ENCODE data around the gene SAPCD1.

DNA sequence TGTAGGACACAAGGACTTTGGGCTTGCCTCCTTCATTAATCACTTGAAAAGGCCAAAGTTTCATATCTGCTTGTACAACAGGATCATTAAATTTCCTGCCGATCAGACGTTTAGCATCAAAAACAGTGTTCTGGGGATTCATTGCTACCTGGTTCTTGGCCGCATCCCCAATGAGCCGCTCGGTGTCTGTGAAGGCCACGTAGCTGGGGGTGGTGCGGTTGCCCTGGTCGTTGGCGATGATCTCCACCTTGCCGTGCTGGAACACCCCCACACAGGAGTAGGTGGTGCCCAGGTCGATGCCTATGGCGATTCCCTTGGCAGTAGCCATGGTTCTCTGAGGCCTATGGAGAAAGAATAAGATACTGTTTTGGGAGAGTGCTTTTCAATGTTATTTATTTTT is 49.2 kb downstream of the SAPCD1 start:
- TF ChIP-seq, protein P1, sequence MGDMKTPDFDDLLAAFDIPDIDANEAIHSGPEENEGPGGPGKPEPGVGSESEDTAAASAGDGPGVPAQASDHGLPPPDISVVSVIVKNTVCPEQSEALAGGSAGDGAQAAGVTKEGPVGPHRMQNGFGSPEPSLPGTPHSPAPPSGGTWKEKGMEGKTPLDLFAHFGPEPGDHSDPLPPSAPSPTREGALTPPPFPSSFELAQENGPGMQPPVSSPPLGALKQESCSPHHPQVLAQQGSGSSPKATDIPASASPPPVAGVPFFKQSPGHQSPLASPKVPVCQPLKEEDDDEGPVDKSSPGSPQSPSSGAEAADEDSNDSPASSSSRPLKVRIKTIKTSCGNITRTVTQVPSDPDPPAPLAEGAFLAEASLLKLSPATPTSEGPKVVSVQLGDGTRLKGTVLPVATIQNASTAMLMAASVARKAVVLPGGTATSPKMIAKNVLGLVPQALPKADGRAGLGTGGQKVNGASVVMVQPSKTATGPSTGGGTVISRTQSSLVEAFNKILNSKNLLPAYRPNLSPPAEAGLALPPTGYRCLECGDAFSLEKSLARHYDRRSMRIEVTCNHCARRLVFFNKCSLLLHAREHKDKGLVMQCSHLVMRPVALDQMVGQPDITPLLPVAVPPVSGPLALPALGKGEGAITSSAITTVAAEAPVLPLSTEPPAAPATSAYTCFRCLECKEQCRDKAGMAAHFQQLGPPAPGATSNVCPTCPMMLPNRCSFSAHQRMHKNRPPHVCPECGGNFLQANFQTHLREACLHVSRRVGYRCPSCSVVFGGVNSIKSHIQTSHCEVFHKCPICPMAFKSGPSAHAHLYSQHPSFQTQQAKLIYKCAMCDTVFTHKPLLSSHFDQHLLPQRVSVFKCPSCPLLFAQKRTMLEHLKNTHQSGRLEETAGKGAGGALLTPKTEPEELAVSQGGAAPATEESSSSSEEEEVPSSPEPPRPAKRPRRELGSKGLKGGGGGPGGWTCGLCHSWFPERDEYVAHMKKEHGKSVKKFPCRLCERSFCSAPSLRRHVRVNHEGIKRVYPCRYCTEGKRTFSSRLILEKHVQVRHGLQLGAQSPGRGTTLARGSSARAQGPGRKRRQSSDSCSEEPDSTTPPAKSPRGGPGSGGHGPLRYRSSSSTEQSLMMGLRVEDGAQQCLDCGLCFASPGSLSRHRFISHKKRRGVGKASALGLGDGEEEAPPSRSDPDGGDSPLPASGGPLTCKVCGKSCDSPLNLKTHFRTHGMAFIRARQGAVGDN (IDR thresholded peaks at IDR 0.05), result no peak
- TF ChIP-seq, protein P2, sequence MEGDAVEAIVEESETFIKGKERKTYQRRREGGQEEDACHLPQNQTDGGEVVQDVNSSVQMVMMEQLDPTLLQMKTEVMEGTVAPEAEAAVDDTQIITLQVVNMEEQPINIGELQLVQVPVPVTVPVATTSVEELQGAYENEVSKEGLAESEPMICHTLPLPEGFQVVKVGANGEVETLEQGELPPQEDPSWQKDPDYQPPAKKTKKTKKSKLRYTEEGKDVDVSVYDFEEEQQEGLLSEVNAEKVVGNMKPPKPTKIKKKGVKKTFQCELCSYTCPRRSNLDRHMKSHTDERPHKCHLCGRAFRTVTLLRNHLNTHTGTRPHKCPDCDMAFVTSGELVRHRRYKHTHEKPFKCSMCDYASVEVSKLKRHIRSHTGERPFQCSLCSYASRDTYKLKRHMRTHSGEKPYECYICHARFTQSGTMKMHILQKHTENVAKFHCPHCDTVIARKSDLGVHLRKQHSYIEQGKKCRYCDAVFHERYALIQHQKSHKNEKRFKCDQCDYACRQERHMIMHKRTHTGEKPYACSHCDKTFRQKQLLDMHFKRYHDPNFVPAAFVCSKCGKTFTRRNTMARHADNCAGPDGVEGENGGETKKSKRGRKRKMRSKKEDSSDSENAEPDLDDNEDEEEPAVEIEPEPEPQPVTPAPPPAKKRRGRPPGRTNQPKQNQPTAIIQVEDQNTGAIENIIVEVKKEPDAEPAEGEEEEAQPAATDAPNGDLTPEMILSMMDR (IDR thresholded peaks at IDR 0.05 in 2 of 3, conservative IDR thresholded peaks at IDR 0.05 in 1 of 3; ENCODE audit: control insufficient read depth in 2 of 3, extremely low read depth in 1 of 3, insufficient read depth in 1 of 3, low read depth in 3 of 3, low read length in 3 of 3), result no peak
- no peak for TF ChIP-seq POLR2A (IDR thresholded peaks at IDR 0.05; ENCODE audit: low read depth, low read length)

Data from GM12878 (cell line).